GM23248 (cell line): ENCODE results near the gene INPP4A.

Source experiments
- EZH2 ChIP-seq: fragments of 200-600 bp; sonication (generic); IDR thresholded peaks from 2 replicates; pipeline ENCODE4 v1.6.1; 2018; ENCODE audit warnings: antibody characterized with exemption, mild to moderate bottlenecking; ENCODE audit not compliant: insufficient read depth, poor library complexity, severe bottlenecking
- EZH2phosphoT487 ChIP-seq: fragments of 200-600 bp; sonication (generic); IDR thresholded peaks from 2 replicates; pipeline ENCODE4 v1.6.1; 2018; ENCODE audit warnings: antibody characterized with exemption, moderate library complexity, mild to moderate bottlenecking, low read depth; ENCODE audit not compliant: insufficient read depth

GRCh38 chr2:98560256-98560771 lies 115.7 kb downstream of the INPP4A start:
- TF ChIP-seq EZH2 (no peak), EZH2phosphoT487 (no peak)
